IPS DF 19.7 (cell line): ENCODE data around the gene AADAC.
"Not testable (repeated sequence)": the region's sequence is repeated elsewhere in the genome, so short reads cannot be mapped to it uniquely, and the experiment has no call there.

Experiments used
- DNase-seq: peaks from one replicate; pipeline ENCODE4 v3.0.0-alpha.2; 2013; ENCODE audit warnings: low read depth, low spot score

Gene AADAC

GRCh38 chr3:151813799-151814198, at the start of gene AADAC:
Gene AADAC (plus strand): TSS chr3:151814116. CDS start chr3:151814163, 47 bp downstream.
- no peak for DNase-seq

GRCh38 chr3:151764699-151765098, 49.2 kb upstream of the AADAC start:
- DNase-seq, result not testable (repeated sequence)

- DNase-seq, result no peak
Measured at GRCh38 chr3:151765685-151766084, 48.2 kb upstream of the AADAC start.

GRCh38 chr3:151766454-151766853, 47.5 kb upstream of the AADAC start:
- no peak for DNase-seq

GRCh38 chr3:151768393-151768930, 45.5 kb upstream of the AADAC start:
- DNase-seq, result no peak

GRCh38 chr3:151769175-151769574, 44.7 kb upstream of the AADAC start:
- no peak for DNase-seq

GRCh38 chr3:151770956-151771355, 43.0 kb upstream of the AADAC start:
- DNase-seq, result no peak

GRCh38 chr3:151772825-151773480, 41.0 kb upstream of the AADAC start:
- no peak for DNase-seq

- DNase-seq, result no peak
Measured at GRCh38 chr3:151774235-151774634, 39.7 kb upstream of the AADAC start.

GRCh38 chr3:151774910-151775309, 39.0 kb upstream of the AADAC start:
- no peak for DNase-seq

GRCh38 chr3:151775314-151776258, 38.3 kb upstream of the AADAC start:
- DNase-seq, result no peak

- no peak for DNase-seq
Measured at GRCh38 chr3:151776259-151776740, 37.6 kb upstream of the AADAC start.

GRCh38 chr3:151777880-151778279, 36.0 kb upstream of the AADAC start:
- DNase-seq, result no peak

- no peak for DNase-seq
Measured at GRCh38 chr3:151787626-151788025, 26.3 kb upstream of the AADAC start.

GRCh38 chr3:151788401-151788800, 25.5 kb upstream of the AADAC start:
- DNase-seq, result no peak

GRCh38 chr3:151789853-151790463, 24.0 kb upstream of the AADAC start:
- DNase-seq, result no peak

GRCh38 chr3:151790763-151791162, 23.2 kb upstream of the AADAC start:
- not testable (repeated sequence) for DNase-seq

GRCh38 chr3:151792411-151792810, 21.5 kb upstream of the AADAC start:
- DNase-seq, result no peak

GRCh38 chr3:151793636-151794035, 20.3 kb upstream of the AADAC start:
- DNase-seq, result no peak

GRCh38 chr3:151794080-151794479, 19.8 kb upstream of the AADAC start:
- DNase-seq, result no peak

GRCh38 chr3:151795276-151795675, 18.6 kb upstream of the AADAC start:
- DNase-seq, result no peak

GRCh38 chr3:151796105-151796680, 17.7 kb upstream of the AADAC start:
- no peak for DNase-seq
